Sigmoid colon (tissue), 4 donors: ENCODE measurements around the gene CRYBB3.

Experiments used
- CTCF ChIP-seq, 4 experiments: fragments of 450-650 bp in 3 of 4; fragments of 200-600 bp in 1 of 4; IDR thresholded peaks; one replicate each; pipeline ENCODE4 v1.5.1; 2016 to 2019; ENCODE audit warnings: antibody characterized with exemption in 4 of 4, mild to moderate bottlenecking in 3 of 4, moderate library complexity in 2 of 4
- POLR2A ChIP-seq, 2 donors: fragments of 450-650 bp; IDR thresholded peaks; one replicate each; pipeline ENCODE4 v1.6.1; 2016; ENCODE audit warnings: antibody characterized with exemption in 2 of 2, mild to moderate bottlenecking in 2 of 2, moderate library complexity in 2 of 2
- POLR2AphosphoS5 ChIP-seq, 4 donors: sonication (generic); formaldehyde crosslinking; IDR thresholded peaks; one replicate each; pipeline ENCODE4 v1.6.1; 2017; ENCODE audit warnings: antibody characterized with exemption in 4 of 4

- no peak for TF ChIP-seq CTCF (IDR thresholded peaks at IDR 0.05)
- no peak for TF ChIP-seq POLR2A (IDR thresholded peaks at IDR 0.05)
- no peak for TF ChIP-seq POLR2AphosphoS5 (IDR thresholded peaks at IDR 0.05)
Observed at GRCh38 chr22:25169278-25170031, 30.2 kb upstream of the CRYBB3 start.
